HepG2 (cell line): Measurements from ENCODE around the gene CBLC. TPM values are rescaled to one million over a fixed set of nuclear protein-coding genes. Genes with fewer than 3 reads are reported as not detected.

Experiments
- CAMTA2 ChIP-seq: sonication (generic); formaldehyde crosslinking; IDR thresholded peaks from 2 replicates; pipeline ENCODE4 v1.4.0; 2020; ENCODE audit warnings: mild to moderate bottlenecking, missing genetic modification reagents, borderline replicate concordance
- CCDC6 ChIP-seq: sonication (generic); formaldehyde crosslinking; IDR thresholded peaks from 2 replicates; pipeline ENCODE4 v1.8.1; 2022; ENCODE audit warnings: mild to moderate bottlenecking, missing genetic modification reagents, moderate library complexity
- EEA1 ChIP-seq: sonication (generic); formaldehyde crosslinking; IDR thresholded peaks from 2 replicates; pipeline ENCODE4 v1.5.1; 2020; ENCODE audit warnings: mild to moderate bottlenecking, missing genetic modification reagents, borderline replicate concordance
- HMG20B ChIP-seq: conservative IDR thresholded peaks from 2 replicates; pipeline ENCODE4 v1.6.1; 2016; ENCODE audit warnings: missing genetic modification reagents, missing compliant biosample characterization
- ISX ChIP-seq: sonication (generic); formaldehyde crosslinking; conservative IDR thresholded peaks from 2 replicates; pipeline ENCODE4 v1.5.0; 2020; ENCODE audit warnings: missing genetic modification reagents
- KLF16 ChIP-seq, 2 experiments: sonication (generic) in 1 of 2; formaldehyde crosslinking in 1 of 2; IDR thresholded peaks; 2 replicates each; pipeline versions ENCODE4 v1.6.1 to v1.8.0; 2016 to 2023; ENCODE audit warnings: missing genetic modification reagents in 2 of 2, missing compliant biosample characterization in 1 of 2
- MTA1 ChIP-seq: sonication (generic); formaldehyde crosslinking; IDR thresholded peaks from 2 replicates; pipeline ENCODE4 v1.4.0; 2020; ENCODE audit warnings: missing genetic modification reagents, mild to moderate bottlenecking, borderline replicate concordance
- SIN3A ChIP-seq: IDR thresholded peaks from 2 replicates; pipeline ENCODE4 v1.6.1; 2011; ENCODE audit warnings: low read depth, mild to moderate bottlenecking, control low read depth, low read length, borderline replicate concordance
- ZBTB3 ChIP-seq: sonication (generic); formaldehyde crosslinking; IDR thresholded peaks from 2 replicates; pipeline ENCODE4 v1.4.0; 2020; ENCODE audit warnings: low read depth, mild to moderate bottlenecking, moderate library complexity, missing genetic modification reagents, borderline replicate concordance
- ZMYM4 ChIP-seq: sonication (generic); formaldehyde crosslinking; IDR thresholded peaks from 2 replicates; pipeline ENCODE4 v1.8.1; 2023; ENCODE audit warnings: mild to moderate bottlenecking, missing genetic modification reagents
- ZNF292 ChIP-seq: sonication (generic); formaldehyde crosslinking; IDR thresholded peaks from 2 replicates; pipeline ENCODE4 v1.8.1; 2022; ENCODE audit warnings: mild to moderate bottlenecking, low read depth, missing genetic modification reagents, borderline replicate concordance
- ZNF782 ChIP-seq: sonication (generic); formaldehyde crosslinking; IDR thresholded peaks from 2 replicates; pipeline ENCODE4 v1.4.0; 2020; ENCODE audit warnings: missing genetic modification reagents, mild to moderate bottlenecking, borderline replicate concordance
- polyA plus RNA-seq, 8 experiments: library from polyadenylated mRNA; depleted of rRNA in 3 of 8; stranded (reverse) in 7 of 8; unstranded in 1 of 8; fragments of >200 nt; fragmentation: Illumina TruSeq in 4 of 8; extraction: Trizol in 4 of 8; gene quantifications; 2 replicates each; pipeline versions ENCODE4 v1.2.1 to v1.2.3, GENCODE V29; 2011 to 2016; ENCODE audit warnings: low read depth in 4 of 8, missing spikeins in 1 of 8, mixed read lengths in 1 of 8; ENCODE audit not compliant: insufficient read depth in 1 of 8
- total RNA-seq, 5 experiments: library from RNA; depleted of rRNA; stranded (reverse); fragments of >200 nt; fragmentation: Illumina TruSeq; extraction: Trizol; gene quantifications; 2 replicates each; pipeline ENCODE4 v1.2.3, GENCODE V29; 2016; ENCODE audit warnings: low read depth in 1 of 5
- TF ChIP-seq, protein P1 (sequence below): sonication (generic); formaldehyde crosslinking; IDR thresholded peaks from 2 replicates; pipeline ENCODE4 v1.4.0; 2020; ENCODE audit warnings: mild to moderate bottlenecking, missing genetic modification reagents, borderline replicate concordance
- TF ChIP-seq, protein P2 (sequence below): sonication (generic); formaldehyde crosslinking; IDR thresholded peaks from 2 replicates; pipeline ENCODE4 v1.4.0; 2020; ENCODE audit warnings: missing genetic modification reagents
- TF ChIP-seq, protein P3 (sequence below): sonication (generic); formaldehyde crosslinking; IDR thresholded peaks from 2 replicates; pipeline ENCODE4 v1.5.0; 2020; ENCODE audit warnings: mild to moderate bottlenecking, missing genetic modification reagents
- TF ChIP-seq, protein P4 (sequence below): sonication (generic); formaldehyde crosslinking; IDR thresholded peaks from 2 replicates; pipeline ENCODE4 v1.9.0; 2022; ENCODE audit warnings: missing genetic modification reagents, mild to moderate bottlenecking, borderline replicate concordance

CBLC gene
- total and polyA plus RNA-seq, 2 of the 13 experiments (the other 11 are each of a cell fraction or from before 2014, with no cell fraction given), result 1.8 to 2.6 TPM

DNA sequence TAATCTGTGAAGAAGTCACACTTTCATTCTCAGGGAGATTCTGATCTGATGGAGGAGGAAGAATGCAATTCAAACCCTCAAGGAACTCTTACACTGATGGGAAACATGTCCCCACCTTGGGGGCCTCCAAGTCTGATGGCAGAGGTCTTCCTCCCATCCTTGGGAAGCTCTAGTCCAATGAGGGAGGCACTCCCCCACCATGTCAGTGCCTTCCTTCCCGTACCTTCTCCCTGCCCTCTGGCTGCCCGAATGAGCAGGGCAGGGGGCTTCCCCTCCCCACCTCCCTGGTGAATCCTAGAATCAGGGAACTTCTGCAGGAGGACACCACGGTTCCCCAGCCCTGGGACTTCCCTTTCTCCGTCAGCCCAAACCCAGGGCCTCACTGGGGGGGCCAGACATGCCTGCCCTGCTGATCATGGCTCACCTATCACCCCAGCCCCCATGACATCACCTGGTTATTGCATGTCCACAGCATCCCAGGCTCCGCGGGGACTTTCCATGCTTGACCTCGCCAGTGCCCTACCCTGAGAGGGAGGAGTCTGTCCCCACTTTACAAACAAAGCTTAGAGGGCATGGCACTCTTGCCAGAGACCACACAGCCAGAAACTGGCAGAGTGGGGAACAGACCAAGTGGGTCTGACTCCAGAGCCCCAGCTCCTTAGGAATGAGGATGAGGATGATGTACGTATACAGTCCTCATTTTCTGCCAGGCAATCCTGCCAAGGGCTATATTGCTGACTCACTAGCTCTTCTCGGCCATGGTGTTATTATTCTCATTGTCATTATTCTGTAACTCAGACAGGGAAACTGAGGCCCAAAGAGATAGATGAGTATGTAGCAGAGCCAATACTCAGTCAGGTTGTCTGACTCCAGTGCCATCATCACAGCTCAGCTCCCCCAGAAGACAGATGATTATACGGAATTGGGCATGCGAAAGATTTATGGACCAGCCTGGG lies 38.8 kb upstream of the CBLC start (continued):
- TF ChIP-seq, protein P1, sequence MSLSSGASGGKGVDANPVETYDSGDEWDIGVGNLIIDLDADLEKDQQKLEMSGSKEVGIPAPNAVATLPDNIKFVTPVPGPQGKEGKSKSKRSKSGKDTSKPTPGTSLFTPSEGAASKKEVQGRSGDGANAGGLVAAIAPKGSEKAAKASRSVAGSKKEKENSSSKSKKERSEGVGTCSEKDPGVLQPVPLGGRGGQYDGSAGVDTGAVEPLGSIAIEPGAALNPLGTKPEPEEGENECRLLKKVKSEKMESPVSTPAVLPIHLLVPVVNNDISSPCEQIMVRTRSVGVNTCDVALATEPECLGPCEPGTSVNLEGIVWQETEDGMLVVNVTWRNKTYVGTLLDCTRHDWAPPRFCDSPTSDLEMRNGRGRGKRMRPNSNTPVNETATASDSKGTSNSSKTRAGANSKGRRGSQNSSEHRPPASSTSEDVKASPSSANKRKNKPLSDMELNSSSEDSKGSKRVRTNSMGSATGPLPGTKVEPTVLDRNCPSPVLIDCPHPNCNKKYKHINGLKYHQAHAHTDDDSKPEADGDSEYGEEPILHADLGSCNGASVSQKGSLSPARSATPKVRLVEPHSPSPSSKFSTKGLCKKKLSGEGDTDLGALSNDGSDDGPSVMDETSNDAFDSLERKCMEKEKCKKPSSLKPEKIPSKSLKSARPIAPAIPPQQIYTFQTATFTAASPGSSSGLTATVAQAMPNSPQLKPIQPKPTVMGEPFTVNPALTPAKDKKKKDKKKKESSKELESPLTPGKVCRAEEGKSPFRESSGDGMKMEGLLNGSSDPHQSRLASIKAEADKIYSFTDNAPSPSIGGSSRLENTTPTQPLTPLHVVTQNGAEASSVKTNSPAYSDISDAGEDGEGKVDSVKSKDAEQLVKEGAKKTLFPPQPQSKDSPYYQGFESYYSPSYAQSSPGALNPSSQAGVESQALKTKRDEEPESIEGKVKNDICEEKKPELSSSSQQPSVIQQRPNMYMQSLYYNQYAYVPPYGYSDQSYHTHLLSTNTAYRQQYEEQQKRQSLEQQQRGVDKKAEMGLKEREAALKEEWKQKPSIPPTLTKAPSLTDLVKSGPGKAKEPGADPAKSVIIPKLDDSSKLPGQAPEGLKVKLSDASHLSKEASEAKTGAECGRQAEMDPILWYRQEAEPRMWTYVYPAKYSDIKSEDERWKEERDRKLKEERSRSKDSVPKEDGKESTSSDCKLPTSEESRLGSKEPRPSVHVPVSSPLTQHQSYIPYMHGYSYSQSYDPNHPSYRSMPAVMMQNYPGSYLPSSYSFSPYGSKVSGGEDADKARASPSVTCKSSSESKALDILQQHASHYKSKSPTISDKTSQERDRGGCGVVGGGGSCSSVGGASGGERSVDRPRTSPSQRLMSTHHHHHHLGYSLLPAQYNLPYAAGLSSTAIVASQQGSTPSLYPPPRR, result no peak
- TF ChIP-seq ZNF782, result no peak
- no peak for TF ChIP-seq CAMTA2
- TF ChIP-seq, protein P2, sequence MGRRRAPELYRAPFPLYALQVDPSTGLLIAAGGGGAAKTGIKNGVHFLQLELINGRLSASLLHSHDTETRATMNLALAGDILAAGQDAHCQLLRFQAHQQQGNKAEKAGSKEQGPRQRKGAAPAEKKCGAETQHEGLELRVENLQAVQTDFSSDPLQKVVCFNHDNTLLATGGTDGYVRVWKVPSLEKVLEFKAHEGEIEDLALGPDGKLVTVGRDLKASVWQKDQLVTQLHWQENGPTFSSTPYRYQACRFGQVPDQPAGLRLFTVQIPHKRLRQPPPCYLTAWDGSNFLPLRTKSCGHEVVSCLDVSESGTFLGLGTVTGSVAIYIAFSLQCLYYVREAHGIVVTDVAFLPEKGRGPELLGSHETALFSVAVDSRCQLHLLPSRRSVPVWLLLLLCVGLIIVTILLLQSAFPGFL (CRISPR knock-in tag), result no peak
- TF ChIP-seq, protein P3, sequence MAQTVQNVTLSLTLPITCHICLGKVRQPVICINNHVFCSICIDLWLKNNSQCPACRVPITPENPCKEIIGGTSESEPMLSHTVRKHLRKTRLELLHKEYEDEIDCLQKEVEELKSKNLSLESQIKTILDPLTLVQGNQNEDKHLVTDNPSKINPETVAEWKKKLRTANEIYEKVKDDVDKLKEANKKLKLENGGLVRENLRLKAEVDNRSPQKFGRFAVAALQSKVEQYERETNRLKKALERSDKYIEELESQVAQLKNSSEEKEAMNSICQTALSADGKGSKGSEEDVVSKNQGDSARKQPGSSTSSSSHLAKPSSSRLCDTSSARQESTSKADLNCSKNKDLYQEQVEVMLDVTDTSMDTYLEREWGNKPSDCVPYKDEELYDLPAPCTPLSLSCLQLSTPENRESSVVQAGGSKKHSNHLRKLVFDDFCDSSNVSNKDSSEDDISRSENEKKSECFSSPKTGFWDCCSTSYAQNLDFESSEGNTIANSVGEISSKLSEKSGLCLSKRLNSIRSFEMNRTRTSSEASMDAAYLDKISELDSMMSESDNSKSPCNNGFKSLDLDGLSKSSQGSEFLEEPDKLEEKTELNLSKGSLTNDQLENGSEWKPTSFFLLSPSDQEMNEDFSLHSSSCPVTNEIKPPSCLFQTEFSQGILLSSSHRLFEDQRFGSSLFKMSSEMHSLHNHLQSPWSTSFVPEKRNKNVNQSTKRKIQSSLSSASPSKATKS, result no peak
- no peak for TF ChIP-seq EEA1 (CRISPR knock-in tag)
- TF ChIP-seq ISX (CRISPR knock-in tag), result no peak
- TF ChIP-seq CCDC6 (CRISPR knock-in tag), result no peak
- TF ChIP-seq ZBTB3, result no peak
- TF ChIP-seq MTA1 (CRISPR knock-in tag), result no peak
- no peak for TF ChIP-seq HMG20B (CRISPR knock-in tag)
- no peak for TF ChIP-seq ZNF292
- no peak for TF ChIP-seq KLF16 (CRISPR knock-in tag; IDR thresholded peaks at IDR 0.05)
- TF ChIP-seq SIN3A, result no peak
- 0 out of 2 replicates have a peak, but pooled peaks have one; percentile 11 for TF ChIP-seq ZMYM4
- TF ChIP-seq, protein P4, sequence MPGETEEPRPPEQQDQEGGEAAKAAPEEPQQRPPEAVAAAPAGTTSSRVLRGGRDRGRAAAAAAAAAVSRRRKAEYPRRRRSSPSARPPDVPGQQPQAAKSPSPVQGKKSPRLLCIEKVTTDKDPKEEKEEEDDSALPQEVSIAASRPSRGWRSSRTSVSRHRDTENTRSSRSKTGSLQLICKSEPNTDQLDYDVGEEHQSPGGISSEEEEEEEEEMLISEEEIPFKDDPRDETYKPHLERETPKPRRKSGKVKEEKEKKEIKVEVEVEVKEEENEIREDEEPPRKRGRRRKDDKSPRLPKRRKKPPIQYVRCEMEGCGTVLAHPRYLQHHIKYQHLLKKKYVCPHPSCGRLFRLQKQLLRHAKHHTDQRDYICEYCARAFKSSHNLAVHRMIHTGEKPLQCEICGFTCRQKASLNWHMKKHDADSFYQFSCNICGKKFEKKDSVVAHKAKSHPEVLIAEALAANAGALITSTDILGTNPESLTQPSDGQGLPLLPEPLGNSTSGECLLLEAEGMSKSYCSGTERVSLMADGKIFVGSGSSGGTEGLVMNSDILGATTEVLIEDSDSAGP (CRISPR knock-in tag), result no peak
